Measurements from ENCODE around the gene PIK3IP1. TPM values are rescaled to one million over a fixed set of nuclear protein-coding genes. Genes with fewer than 3 reads are reported as not detected.

PIK3IP1 gene
- 10 to 100 TPM in 2 of 3 donors, 1 to 10 TPM in 1; 9.3 to 16.8 (median 11.6) TPM for polyA plus RNA-seq

- H3K27ac ChIP-seq (ENCODE audit: low read depth, low read length): peak within 1 kb of the TSS; percentile 46
- WGBS, 3 donors: 13 to 25% (median 21%) methylated on average over 19 of the region's 19 CpGs
Observed at GRCh38 chr22:31292236-31292989, at the start of gene PIK3IP1. TSS of gene PIK3IP1 (minus strand) at chr22:31292488. CDS start at chr22:31292344, 144 bp downstream.

DNA sequence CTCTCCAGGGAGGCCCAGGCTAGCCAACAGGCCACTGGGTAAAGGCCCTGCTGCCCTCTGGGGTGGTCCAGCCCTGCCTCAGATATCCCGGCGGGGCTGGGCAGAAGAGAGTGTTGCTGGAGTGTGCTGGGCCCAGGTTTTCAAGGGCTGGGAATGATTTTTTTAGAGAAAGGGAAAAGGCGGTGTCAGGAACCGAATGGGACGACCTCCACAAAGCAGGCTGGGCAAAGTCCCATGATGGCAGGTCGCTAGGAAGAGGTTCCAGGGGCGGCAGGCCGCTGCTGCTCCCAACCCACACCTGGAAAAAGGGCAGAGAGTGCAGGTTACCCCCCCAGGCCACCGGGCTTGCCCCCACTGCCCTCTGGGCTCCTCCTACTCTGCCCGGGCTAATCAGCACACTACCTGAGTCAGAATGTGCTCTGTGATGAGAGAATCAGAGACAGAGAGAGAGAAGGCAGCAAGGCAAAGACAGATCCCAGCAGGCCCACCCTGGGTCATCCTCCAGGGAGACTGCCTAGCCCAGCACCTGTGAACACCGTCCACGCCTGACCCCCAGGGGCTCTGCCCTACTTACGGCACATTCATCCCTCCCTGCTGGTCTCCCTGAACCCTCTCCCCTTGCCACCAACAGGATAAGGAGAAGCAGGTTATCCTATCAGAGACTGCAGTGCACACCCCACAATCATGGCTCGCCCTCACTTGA, 49.2 kb upstream of the PIK3IP1 start:
- H3K27ac ChIP-seq (ENCODE audit: low read depth, low read length): no peak overlapping the region
- 69 to 87% (median 84%) methylated on average over 14 of the region's 14 CpGs for WGBS, 3 donors

DNA sequence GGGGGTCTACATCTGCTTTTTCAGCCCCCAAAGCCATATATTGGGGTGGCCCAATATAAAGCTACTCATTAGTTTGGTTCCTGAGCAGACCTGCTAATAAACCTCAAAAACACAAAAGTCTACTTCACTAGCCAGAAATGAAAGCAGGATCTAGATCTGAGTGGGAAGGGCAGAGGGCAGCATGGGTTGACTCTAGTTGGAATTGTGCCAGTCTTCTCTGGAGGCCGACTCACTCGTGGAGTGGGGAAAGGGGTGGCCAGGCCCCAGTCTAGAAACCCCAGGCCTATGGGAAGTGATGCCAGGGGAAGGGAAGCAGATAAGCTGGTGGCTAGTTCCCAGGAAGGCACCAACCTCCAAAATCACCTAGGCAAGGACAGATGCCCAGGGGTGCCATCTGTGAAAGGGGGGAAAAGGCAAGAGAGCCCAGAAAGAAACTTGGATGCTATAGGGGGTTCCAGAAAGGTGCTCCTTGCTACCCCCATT, 48.5 kb upstream of the PIK3IP1 start:
- 6 to 9% (median 7%) methylated on average over 2 of the region's 2 CpGs for WGBS, 3 donors
- no peak overlapping the region for H3K27ac ChIP-seq (ENCODE audit: low read depth, low read length)

DNA sequence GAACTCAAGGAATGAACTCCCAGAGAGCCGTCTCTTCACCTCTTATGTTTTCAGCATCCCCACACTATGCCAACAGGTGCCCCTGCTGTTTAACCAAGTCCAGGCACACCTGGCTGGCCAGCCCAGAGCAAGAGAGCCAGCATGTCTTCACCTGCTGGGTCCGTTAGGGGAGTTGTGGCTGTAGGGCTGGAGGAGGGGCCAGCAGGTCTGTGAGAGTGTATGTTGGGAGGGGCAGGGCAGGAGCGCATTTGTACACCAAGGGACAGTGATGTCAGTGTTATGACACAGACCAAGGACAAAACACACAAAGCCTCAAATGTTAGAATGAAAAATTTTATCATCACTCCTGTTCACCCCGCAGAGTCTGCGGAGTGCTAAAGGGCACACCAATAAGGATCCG, 48.1 kb upstream of the PIK3IP1 start:
- no peak overlapping the region for H3K27ac ChIP-seq (ENCODE audit: low read depth, low read length)
- 86 to 94% (median 90%) methylated on average over 6 of the region's 6 CpGs for WGBS, 3 donors

DNA sequence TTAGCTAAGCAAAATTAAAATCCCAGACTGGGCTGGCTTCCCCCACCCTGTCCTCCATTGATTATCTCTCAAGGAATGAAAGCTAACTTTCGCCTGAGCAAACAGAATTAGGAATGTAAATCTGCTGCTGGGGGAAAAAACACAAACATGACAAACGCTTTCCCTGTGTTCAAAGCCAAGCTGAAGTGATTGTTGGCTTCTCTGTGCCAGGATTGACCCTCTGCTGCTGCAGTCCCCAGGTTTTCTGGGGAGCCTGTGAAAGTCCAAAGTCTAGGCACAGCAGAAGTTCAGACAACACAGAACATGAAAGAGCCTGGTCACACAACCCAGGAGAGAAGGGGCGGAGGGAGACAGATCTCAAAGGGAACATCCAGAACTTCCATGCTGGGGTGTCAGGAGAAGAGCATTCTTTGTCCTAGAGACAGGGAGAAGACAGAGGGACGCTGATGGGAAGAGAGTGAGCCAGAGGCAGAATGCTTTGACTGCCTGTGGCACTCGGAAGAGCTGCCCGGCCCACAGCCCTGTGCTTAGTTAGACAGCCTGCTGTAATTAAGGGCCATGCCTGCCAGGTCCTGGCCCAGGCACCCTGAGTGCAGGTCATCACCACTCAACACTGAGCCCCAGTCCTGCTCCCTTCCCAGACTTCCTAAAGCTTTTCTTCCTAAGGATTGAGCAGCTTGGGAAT, 47.0 kb upstream of the PIK3IP1 start:
- H3K27ac ChIP-seq (ENCODE audit: low read depth, low read length): no peak overlapping the region
- 25 to 89% (median 84%) methylated on average over 6 of the region's 6 CpGs for WGBS, 3 donors

- no peak overlapping the region for H3K27ac ChIP-seq (ENCODE audit: low read depth, low read length)
- WGBS, 3 donors: 77 to 87% (median 84%) methylated on average over 5 of the region's 5 CpGs
Observed at GRCh38 chr22:31337178-31337577, 44.9 kb upstream of the PIK3IP1 start.

DNA sequence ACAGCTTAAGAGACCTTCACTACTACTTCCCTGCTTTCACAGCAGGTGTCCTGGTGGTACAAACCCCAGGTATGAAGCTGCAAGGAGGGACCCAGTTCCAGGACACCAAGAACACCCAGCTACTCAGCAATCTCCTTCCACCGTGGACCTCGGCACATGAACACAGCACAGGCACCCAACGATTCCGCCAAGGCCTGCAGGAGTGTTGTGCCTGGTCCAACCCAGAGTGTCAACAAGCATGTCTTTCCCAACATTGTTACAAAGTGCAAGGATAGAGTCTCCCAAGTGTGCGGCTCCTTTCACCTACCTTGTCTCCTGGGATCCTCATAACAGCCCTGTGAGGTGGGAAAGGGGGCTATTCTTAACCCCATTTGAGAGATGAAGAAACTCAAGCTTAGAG, 42.0 kb upstream of the PIK3IP1 start:
- 83 to 89% (median 88%) methylated on average over 5 of the region's 5 CpGs for WGBS, 3 donors
- no peak overlapping the region for H3K27ac ChIP-seq (ENCODE audit: low read depth, low read length)

GRCh38 chr22:31333641-31334040, 41.4 kb upstream of the PIK3IP1 start:
- H3K27ac ChIP-seq (ENCODE audit: low read depth, low read length): no peak overlapping the region
- 69 to 78% (median 77%) methylated on average over 2 of the region's 2 CpGs for WGBS, 3 donors

GRCh38 chr22:31332886-31333285, 40.6 kb upstream of the PIK3IP1 start:
- WGBS, 3 donors: 69 to 83% (median 78%) methylated on average over 1 of the region's 1 CpG

DNA sequence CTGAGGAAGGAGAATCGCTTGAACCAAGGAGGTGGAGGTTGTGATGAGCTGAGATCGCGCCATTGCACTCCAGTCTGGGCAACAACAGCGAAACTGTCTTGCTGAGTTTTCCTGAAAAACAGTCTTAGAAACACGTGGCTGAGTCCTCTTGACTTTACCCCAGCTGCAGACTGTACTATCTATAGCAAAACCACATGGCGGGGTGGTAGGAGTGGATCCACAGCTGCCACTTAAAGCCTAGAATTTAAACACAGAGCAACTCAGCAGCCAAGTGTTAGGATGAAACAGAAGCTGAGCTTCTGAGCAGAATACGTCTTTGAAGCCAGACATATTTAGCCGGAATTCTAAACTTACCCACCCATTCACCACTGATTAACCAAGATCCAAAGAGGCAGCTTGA, 39.7 kb upstream of the PIK3IP1 start:
- 90 to 95% (median 93%) methylated on average over 8 of the region's 8 CpGs for WGBS, 3 donors
- H3K27ac ChIP-seq (ENCODE audit: low read depth, low read length): no peak overlapping the region

More at GRCh38 chr22:31332886-31333285, 40.6 kb upstream of the PIK3IP1 start:
- no peak overlapping the region for H3K27ac ChIP-seq (ENCODE audit: low read depth, low read length)

DNA sequence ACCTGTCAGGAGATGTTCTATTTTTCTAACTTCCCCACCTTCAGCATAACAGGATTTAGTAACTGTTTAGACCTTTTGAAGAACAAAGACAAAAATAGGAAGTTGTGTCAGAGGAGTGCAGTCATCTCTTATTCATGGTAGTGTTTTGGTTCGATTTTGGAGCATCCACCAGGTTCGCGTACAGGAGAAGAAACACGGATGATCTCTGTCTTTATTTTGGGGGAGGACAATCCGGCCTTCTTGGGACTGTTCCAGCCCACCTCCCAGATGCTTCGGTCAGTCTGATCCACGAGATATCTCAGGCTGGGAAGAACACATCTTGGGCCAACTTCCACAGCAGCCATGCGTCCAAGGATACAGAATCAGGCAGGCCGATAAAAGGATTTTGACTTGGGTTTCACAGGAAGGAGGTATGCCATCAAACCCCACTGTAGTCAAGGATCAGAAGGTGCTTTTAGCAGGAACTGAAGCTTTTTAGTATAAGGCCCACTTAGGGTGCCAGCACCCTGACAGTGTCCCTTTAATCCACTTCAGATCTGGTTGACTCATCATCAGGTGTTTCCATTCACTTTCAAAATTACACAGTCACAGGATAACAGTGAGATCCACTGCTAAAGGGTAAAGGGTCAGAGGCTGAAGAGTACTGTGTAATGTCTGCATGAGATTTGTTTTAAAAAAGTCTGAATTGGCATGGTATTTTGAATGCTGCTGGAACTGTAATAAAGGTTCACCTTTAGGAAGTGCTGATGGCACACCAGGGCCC, 37.3 kb upstream of the PIK3IP1 start:
- WGBS, 3 donors: 77 to 82% (median 79%) methylated on average over 9 of the region's 9 CpGs
- H3K27ac ChIP-seq (ENCODE audit: low read depth, low read length): no peak overlapping the region

DNA sequence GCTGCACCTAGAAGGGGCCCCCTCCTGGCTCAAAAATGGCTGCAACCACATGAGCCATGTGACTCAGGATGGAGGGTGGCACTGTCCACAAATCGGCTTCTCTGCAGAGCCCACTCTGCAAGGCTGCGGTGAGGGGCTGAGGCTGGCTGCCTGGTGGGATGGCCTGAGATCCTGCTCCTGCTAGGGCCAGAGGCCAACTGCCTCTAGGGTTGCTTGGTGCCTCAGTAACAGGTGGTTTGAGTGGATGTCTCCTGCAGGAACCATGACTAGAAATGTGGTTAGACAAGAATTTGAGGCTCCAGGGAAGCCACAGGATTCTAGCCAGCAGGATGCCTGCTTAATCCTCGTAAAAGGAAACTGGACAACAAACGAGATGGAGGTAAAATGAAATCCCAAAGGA, 36.7 kb upstream of the PIK3IP1 start:
- no peak overlapping the region for H3K27ac ChIP-seq (ENCODE audit: low read depth, low read length)
- 89 to 90% (median 90%) methylated on average over 4 of the region's 4 CpGs for WGBS, 3 donors

DNA sequence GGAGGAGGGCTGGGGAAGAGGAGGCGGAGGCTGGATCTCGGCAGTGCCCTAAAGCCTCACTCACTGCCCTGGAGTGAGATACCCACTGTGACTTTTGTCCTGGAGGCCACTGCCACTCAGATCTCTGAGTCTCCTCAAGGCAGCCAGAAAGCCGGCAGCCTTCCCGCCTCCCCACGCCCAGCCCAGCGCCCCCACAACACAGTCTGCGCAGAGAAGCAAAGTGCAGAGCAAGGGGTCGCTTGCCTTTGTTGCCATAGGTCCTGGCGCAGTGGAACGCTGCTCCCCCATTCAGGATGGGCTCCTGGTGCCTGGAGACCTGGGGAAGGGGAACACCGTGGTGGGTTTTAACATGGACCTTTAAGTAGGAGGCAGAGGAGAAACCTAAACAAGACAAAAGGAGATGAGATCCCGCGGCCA, 36.3 kb upstream of the PIK3IP1 start:
- no peak overlapping the region for H3K27ac ChIP-seq (ENCODE audit: low read depth, low read length)
- WGBS, 3 donors: 92 to 96% (median 96%) methylated on average over 13 of the region's 13 CpGs

DNA sequence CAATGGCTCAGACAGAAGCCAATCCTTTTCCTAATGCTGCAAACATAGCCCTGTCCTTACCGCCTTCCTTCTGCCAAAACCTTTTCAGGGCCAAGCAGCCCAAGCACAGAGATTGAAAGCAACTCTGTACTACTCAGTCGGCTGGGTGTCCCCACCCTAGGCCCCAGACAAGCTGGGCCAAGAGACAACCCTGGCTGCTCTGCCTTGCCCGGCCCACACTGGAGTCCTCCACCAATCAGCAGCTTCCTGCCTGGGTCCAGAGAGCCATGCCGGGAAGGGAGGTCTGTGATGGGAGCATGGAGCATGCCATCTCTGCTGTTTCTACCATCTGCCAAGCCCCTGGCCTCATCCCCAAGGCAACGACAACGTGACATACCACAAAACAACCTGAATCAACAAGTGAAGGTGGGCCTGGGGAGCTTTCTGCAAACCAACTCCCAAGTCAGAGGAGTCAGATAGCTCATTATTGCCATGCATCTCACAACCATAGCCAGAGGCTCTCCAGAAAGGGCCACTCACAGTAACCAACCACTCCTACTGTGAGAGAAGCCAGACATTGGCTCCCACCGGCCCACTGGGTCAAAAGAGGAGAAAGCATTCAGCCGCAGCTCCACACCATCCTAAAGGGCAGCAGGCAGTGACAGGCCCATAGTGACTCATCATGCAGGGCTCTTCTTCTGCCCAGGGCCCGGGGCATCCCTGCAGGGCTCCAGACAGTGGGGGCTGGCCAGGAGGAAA, 35.7 kb upstream of the PIK3IP1 start:
- WGBS, 3 donors: 76 to 89% (median 80%) methylated on average over 9 of the region's 9 CpGs
- H3K27ac ChIP-seq (ENCODE audit: low read depth, low read length): no peak overlapping the region

DNA sequence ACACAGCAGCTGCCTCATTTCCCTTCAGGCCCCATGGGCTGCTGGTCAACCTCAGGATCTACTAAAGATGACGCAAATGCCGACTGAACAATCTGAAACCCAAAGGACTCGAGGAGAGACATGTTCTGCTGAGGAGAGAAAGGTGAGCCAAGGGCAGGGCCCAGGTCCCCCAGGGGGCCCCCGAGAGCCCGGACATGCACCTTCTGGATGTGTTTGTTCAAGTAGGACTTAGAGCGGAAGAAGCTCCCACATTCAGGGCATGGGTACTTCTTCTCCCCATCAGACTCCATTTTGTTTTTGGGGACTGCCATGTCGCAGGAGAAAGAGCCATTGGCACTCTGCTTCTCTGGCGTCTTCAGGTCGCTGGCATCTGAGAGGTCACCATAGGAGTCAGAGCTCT, 34.6 kb upstream of the PIK3IP1 start:
- WGBS, 3 donors: 87 to 95% (median 93%) methylated on average over 9 of the region's 9 CpGs

DNA sequence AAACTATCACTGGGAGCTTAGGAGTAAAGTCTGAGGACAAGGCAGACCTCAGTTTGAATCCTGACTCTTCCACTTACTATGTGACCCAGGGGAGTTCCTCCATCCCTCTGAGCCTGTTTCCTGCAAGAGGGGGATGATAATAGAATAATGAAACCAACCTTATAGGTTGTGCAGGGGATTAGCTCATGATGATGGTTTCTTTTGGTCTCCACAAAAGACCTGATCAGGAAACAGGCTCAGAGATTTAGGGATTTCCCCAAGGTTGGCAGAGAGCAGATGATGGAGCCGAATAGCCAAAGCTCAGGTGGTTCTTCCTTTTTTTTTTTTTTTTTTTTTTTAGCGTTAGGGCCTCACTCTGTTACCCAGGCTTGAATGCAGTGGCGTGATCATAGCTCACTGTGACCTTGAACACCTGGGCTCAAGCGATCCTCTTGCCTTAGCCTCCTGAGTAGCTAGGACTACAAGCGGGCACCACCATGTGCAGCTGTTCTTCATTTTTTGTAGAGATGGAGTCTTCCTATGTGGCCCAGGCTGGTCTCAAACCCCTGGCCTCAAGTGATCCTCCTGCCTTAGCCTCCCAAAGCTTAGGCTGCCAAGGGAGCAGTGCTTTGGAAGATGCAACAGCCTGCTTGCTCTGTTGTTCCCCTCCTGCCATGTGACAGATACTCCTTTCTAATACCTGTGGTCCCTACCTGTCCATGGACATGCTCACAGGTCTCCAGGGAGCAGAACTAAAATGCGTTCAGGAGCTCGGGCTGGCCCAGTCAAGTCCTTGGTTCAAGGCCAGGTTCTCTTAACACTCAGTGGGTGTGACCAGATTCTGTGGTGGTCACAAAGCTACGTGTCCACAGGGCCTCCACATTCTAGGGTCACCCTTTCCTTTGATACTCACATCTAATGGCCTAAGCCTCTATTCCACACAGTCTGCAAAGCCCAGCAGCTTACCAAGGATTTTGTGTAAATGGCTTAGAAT, 31.6 kb upstream of the PIK3IP1 start:
- no peak overlapping the region for H3K27ac ChIP-seq (ENCODE audit: low read depth, low read length)
- WGBS, 3 donors: 83 to 90% (median 85%) methylated on average over 8 of the region's 8 CpGs

More for the DNA sequence above, 34.6 kb upstream of the PIK3IP1 start:
- H3K27ac ChIP-seq (ENCODE audit: low read depth, low read length): no peak overlapping the region

GRCh38 chr22:31321421-31321820, 29.1 kb upstream of the PIK3IP1 start:
- no peak overlapping the region for H3K27ac ChIP-seq (ENCODE audit: low read depth, low read length)
- 66 to 94% (median 92%) methylated on average over 4 of the region's 4 CpGs for whole genome bisulfite sequencing, 3 donors
